RCC 7860 (cell line): ENCODE results near the gene ZNF587.
"Not testable (repeated sequence)": the region's sequence is repeated elsewhere in the genome, so short reads cannot be mapped to it uniquely, and the experiment has no call there.

Experiments
- DNase-seq: peaks from one replicate; pipeline ENCODE4 v3.0.0-alpha.2; 2015; ENCODE audit warnings: low spot score
- FAIRE-seq: peaks from 2 replicates; lab custom pipeline; 2012; peaks lifted over from hg19 to GRCh38; lab: Jason Lieb, UNC

The ZNF587 gene

DNA sequence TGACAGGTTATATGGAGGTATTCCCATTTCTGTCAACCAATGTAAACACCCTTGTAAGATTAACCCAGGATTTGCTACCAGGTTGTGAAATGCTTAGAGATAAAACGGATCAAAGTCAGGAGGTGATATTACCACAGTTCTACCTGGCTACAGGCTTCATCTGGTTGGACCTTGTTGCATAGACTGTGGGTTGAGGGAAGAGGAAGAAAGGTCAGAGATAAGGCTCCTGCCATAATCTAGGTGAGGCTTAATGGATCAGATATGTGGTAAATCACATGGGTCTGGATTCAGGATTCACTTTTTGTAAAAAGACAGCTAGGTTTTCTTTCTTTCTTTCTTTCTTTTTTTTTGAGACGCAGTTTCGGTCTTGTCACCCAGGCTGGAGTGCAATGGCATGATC lies 28.2 kb upstream of the ZNF587 start:
- not testable (repeated sequence) for FAIRE-seq, DNase-seq

DNA sequence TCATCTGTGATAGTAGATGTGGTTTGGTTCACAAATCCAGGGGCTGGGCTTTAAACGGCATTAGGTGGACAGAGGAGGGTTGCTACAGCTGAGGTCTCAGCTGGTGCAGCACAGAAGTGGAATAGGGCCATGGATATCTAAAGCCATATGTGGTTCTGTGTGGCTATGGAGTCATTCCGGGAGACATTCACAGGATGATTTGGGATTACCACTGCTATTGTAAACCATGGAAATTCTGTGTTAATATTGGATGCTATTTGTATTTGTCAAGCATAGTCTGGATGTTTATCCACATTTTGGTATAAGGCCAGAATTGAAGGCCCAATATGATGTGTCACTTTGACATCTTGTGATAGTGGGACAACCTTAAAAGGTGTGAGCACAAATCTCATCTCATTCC lies 26.5 kb upstream of the ZNF587 start:
- DNase-seq, FAIRE-seq: not testable (repeated sequence)

DNA sequence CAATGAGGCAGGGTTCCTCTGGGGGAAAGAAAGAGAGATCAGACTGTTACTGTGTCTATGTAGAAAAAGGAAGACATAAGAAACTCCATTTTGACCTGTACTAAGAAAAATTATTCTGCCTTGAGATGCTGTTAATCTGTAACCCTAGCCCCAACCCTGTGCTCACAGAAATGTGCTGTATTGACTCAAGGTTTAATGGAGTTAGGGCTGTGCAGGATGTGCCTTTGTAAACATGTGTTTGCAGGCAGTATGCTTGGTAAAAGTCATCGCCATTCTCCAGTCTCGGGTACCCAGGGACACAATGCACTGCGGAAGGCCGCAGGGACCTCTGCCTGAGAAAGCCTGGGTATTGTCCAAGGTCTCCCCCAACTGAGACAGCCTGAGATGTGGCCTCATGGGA lies 26.1 kb upstream of the ZNF587 start:
- not testable (repeated sequence) for FAIRE-seq, DNase-seq

DNA sequence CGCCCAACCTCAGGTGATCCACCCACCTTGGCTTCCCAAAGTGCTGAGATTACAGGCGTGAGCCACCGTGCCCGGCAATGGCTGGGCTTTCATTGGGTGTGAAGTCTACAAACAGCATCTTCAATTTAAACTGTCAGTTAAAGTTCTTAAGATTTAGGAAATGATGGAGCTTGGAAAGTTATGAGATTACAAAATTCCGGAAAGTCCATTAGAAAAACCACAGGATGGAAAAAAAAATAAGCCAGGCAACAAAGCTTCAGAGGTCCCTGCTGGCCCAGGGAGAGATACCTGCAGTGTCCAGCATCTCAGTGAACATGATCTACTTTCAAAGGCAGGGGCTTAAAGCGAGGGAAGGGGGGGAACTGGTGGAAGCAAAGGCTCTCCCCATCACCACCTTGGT lies 24.1 kb upstream of the ZNF587 start:
- DNase-seq: no peak
- FAIRE-seq: no peak

DNA sequence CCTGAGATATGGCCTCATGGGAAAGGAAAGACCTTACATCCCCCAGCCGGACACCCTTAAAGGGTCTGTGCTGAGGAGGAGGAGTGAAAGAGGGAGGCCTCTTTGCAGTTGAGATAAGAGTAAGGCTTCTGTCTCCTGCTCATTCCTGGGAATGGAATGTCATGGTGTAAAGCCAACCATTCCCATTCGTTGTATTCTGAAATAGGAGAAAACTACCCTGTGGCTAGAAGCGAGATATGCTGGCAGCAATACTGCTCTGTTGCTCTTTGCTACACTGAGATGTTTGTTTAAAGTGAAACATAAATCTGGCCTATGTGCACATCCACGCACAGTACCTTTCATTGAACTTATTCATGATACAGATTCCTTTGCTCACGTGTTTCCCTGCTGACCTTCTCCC lies 20.3 kb upstream of the ZNF587 start:
- DNase-seq: no peak
- FAIRE-seq: no peak

DNA sequence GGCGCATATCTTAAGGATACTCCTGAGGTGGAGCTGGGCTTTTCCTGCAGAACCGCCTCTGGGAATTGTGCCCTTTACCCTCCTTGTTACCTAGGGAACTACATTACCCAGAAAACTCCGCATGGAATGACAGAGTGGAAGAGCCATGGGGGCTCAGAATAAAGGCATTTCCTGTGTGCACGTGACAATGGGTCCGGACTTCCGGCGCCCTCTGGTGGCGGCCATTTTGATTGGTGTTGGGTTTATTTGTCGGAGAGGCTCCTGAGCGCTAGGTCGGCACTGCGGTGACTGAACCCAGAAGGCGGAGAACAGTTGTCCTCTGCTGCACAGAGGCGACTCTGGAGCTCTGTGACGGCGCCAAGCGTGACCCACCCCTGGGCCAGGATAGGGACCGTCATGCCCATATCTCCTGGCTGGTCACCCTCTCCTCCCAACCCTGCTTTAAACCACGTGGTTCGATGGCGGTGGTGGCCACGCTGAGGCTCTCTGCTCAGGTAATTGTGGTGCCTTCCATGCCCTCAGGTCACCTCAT lies 19.5 kb upstream of the ZNF587 start, which contains the start of gene ZNF587B:
ZNF587B (plus strand) TSS at position 229 of the 532 bp plus-strand sequence; CDS start at position 459, 230 bp downstream.
- no peak for FAIRE-seq
- no peak for DNase-seq

DNA sequence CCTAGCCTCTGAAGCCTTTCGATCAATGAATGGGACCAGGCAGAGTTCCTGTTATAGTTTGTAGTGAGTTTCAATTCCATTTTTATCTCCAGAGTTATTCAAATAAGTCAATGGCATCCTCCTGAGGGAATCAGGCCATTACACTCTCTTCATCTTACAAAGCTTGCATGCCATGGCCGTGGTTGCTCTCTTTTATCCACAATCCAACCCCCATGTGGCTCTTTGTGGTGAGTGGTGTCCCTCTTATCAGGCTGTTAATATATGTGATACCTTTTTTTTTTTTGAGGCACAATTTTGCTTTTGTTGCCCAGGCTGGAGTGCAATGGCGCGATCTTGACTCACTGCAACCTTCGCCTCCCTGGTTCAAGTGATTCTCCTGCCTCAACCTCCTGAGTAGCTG lies 12.7 kb upstream of the ZNF587 start:
- not testable (repeated sequence) for FAIRE-seq, DNase-seq

DNA sequence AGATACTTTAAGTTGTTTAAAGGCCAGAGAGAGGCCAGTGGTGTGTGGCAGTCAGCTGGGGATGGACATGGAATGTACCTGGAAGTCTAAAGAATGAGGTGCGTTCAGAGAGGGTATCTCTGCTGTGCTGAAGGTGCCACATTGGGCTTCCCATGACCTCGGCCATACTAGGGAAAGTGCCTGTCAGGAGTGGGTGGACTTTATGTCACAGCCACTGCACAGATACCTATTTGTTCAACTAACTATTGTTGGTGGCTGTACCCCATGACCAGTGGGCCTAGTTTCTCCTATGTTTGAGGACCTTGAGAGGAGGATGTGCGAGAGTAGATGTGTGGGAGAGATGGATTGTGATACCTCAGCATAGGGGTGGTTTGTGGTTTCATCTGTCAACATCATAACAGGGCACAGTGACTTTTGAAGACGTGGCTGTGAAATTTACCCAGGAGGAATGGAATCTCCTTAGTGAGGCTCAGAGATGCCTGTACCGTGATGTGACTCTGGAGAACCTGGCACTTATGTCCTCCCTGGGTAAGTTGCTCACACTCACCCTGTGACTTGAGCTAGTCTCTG lies 11.0 kb upstream of the ZNF587 start:
- DNase-seq, FAIRE-seq: not testable (repeated sequence)

DNA sequence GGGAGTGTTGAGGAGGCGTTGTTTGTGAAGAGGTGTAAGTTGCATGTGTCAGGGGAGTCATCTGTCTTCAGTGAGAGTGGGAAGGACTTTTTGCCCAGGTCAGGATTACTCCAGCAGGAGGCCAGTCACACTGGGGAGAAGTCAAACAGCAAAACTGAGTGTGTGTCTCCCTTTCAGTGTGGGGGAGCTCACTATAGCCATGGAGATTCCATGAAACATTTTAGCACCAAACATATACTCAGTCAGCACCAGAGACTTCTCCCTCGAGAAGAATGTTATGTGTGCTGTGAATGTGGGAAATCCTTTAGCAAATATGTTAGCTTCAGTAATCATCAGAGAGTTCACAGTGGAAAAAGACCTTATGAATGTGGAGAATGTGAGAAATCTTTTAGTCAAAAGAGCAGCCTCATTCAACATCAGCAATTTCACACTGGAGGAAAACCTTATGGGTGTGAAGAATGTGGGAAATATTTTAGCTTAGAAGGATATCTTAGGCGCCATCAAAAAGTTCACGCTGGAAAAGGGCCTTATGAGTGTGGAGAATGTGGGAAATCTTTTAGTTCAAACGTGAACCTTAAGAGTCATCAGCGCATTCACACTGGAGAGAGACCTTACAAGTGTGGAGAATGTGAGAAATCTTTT lies 8.4 kb upstream of the ZNF587 start:
- DNase-seq: no peak
- no peak for FAIRE-seq

DNA sequence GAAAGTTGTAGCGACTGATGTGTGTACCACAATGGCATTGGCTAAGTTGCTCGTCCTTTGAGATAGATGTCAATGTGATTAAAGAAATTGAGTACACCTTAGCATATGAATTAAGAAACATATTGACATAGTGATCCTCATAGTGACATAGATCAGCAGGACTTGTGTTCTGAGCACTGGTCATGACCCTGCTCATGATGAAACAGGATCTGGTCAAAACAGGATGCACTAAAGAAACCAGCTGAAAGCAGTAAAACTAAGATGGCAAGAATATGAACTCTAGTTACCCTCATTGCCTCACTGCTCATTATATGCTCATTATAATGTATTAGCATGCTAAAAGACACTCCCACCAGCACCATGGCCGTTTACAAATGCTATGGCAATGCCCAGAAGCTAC lies 2.5 kb upstream of the ZNF587 start:
- FAIRE-seq, DNase-seq: not testable (repeated sequence)

DNA sequence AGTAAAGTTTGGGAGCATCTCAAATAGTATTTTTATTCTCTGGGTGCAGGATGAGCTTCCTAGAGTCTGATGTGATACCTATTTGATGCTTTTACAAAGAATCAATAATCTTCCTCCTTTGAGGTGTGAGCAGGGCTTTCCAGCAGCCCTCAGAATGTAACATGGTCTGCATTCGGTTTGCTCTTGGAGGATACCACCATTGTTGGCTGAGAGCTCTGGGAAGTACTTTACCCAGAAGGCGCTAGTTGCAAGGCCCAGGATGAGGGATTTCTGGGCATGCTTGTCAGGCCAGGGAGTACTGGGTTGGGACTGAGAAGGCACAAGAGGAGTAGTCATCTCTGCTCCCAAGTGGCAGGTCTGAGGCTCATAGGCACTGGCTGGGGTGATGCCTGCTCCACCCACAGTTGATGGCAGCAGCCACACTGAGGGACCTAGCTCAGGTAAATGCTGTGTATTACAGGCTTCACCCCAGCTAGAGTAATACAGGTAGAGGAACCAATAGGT lies 445 bp upstream of the ZNF587 start:
- FAIRE-seq, DNase-seq: not testable (repeated sequence)

DNA sequence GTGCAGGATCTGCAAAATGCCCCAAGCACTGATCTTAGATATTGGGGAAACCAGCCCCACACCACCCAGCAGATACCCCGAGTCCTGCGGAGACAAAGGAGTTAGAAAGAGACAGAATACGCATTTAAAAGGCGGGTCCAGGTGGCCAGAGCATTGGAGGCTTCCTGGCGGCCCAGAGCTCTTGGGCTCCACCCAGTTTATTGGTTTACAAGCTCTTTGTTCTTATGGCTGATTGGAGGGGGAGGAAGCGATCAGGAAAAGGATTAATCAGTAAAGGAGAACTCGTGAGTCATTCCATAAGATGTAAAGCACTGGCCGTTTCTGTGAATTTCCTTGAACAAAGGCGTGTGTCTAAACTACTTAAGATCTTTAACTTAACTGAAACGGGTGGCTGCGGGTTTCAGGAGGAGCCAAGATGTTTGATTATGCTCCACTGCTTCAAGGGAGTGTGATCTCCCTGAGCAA lies 926 bp downstream of the ZNF587 start:
- FAIRE-seq (peak; percentile 82), DNase-seq (peak; percentile 84)

DNA sequence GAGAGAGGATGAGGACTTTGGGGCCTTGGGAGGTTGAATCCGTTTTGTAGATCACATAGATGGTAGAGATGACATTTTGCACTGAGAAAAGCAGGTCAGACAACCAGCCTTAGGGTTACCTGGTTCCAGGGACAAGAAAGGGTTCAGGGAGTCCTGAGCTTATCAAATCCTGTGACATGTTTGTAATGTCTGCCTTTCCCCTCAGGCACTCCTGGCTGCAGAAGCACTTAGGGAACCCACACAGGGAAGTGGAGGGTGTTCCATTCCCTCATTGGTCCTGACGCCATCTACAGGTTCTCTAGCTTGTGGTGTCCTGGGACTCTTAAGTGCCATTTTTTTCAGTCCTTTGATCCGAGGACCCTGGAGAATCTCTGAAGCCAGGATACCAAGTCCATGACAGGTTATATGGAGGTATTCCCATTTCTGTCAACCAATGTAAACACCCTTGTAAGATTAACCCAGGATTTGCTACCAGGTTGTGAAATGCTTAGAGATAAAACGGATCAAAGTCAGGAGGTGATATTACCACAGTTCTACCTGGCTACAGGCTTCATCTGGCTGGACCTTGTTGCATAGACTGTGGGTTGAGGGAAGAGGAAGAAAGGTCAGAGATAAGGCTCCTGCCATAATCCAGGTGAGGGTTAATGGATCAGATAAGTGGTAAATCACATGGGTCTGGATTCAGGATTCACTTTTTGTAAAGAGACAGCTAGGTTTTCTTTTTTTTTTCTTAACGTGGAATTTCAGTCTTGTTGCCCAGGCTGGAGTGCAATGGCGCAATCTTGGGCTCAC lies 2.3 kb downstream of the ZNF587 start:
- DNase-seq, FAIRE-seq: not testable (repeated sequence)

DNA sequence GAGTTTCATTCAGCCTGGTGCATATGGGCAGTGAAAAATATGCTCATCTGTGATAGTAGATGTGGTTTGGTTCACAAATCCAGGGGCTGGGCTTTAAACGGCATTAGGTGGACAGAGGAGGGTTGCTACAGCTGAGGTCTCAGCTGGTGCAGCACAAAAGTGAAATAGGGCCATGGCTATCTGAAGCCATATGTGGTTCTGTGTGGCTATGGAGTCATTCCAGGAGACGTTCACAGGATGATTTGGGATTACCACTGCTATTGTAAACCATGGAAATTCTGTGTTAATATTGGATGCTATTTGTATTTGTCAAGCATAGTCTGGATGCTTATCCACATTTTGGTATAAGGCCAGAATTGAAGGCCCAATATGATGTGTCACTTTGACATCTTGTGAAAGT lies 4.5 kb downstream of the ZNF587 start:
- not testable (repeated sequence) for FAIRE-seq, DNase-seq

DNA sequence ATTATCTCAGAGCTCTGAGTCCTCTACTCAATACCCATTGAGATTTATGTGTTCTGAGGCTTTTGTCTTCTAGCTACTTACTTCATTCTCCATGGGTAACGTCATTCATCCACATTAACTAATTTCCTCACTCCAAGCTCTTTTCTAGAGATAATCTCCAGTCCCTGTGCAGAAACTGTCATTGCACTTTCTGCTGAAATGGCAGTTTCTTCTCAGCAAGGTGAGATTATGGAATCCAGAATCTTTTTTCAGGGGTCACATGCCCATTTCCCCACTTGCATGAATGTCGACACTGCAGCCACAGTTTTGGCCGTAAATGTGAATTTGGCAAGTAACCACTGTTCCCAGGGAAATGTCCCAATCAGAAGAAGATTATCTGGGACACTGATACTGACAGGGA lies 12.7 kb downstream of the ZNF587 start:
- not testable (repeated sequence) for FAIRE-seq, DNase-seq

DNA sequence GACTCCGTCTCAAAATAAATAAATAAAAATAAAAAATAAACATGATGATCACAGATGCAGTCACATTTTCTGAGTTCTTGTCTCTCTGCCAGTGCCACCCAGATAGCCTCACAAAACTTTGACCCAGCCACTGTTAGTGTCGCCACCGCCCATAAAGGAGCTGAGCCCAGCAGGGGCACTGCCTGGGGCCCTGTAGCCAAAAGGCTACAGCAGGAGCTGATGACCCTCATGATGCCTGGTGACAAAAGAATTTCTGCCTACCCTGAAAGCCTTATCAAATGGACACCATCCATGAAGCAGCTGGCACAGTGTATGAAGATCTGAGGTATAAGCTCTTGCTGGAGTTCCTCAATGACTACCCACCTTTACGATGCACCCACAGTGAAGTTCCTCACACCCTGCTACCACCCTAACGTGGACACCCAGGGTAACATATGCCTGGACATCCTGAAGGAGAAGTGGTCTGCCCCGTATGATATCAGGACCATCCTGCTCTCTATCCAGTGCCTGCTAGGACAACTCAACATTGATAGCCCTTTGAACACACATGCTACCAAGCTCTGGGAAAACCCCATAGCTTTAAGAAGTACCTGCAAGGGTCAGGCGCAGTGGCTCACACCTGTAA lies 18.3 kb downstream of the ZNF587 start:
- no peak for FAIRE-seq
- DNase-seq: no peak

DNA sequence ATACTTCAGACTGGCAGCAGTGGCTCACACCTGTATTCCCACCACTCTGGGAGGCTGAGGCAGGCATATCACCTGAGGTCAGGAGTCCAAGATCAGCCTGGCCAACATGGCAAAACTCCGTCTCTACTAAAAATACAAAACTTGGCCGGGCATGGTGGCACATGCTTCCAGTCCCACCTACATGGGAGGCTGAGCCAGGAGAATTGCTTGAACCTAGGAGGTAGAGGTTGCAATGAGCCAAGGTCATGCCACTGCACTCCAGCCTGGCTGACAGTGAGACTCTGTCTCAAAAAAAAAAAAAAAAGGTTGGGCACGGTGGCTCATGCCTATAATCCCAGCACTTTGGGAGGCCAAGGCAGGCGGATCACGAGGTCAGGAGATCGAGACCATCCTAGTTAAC lies 20.0 kb downstream of the ZNF587 start:
- DNase-seq, FAIRE-seq: not testable (repeated sequence)

DNA sequence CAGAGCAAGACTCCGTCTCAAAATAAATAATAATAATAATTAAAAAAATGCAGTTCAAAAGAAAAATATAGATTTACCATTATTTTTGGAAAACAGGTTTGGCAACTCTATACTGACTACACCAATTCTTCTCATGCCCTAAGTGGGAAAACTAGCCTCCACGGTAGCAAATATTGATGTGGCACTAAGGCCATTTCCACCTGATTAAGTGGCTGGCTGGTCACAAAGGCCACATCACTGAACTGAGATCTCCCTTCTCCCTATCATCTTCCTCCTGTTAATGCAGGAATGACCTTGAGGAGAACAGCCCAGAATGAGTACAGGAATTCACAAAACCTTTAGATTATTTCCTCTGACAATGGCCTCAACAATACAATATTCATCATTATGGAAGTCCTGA lies 20.6 kb downstream of the ZNF587 start:
- no peak for FAIRE-seq
- DNase-seq: no peak

DNA sequence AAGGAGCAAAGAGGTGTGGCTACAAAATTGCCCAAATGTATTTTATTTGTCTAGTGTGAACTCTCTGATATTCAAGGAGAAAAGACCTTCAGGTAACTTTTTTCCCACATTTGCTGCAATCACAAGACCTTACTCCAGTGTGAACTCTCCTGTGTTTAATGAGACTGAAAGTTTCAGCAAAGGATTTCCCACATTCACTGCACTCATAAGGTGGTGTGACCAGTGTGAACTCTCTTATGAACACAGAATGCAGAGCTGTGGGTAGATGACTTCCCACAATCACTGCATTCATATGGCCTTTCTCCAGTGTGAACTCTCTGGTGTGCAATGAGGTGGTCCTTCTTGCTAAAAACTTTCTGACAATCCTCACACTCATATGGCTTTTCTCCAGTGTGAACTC lies 22.8 kb downstream of the ZNF587 start:
- FAIRE-seq (no peak), DNase-seq (no peak)
